ENCODE measurements around the gene INTS2. TPM values are rescaled to one million over a fixed set of nuclear protein-coding genes. Genes with fewer than 3 reads are reported as not detected.
A peak's percentile ranks its signal among the peaks of the same experiment; 100 is the strongest.

Gene INTS2
- total RNA-seq, 4 donors from 2014 or later, result 7.4 to 38.4 (median 15.9) TPM

GRCh38 chr17:61872099-61872498, 55.7 kb downstream of the INTS2 start:
- Histone ChIP-seq H3K4me3 (no peak overlapping the region), H3K27me3 (no peaks in the 10 kb centered on the region), H3K36me3 (no peaks in the 10 kb centered on the region), H3K27ac (no peak overlapping the region), H3K9me3 (no peaks in the 10 kb centered on the region), H3K4me1 (no peaks in the 10 kb centered on the region)
- intact Hi-C loops (cut with DNase I; ENCODE audit: low total_unique reads), result no loop called here
- TF ChIP-seq CTCF (IDR thresholded peaks at IDR 0.05), result no peak
- TF ChIP-seq POLR2A (IDR thresholded peaks at IDR 0.05), result no peak
- no peak for DNase-seq

GRCh38 chr17:61869138-61869537, 58.6 kb downstream of the INTS2 start:
- Histone ChIP-seq H3K4me3 (no peak overlapping the region), H3K4me1 (no peaks in the 10 kb centered on the region), H3K36me3 (no peaks in the 10 kb centered on the region), H3K9me3 (no peaks in the 10 kb centered on the region), H3K27me3 (no peaks in the 10 kb centered on the region), H3K27ac (no peak overlapping the region)
- intact Hi-C loops (cut with DNase I; ENCODE audit: low total_unique reads), result no loop called here
- no peak for DNase-seq
- TF ChIP-seq CTCF (IDR thresholded peaks at IDR 0.05), result no peak
- TF ChIP-seq POLR2A (IDR thresholded peaks at IDR 0.05), result no peak

- Histone ChIP-seq H3K36me3 (no peaks in the 10 kb centered on the region), H3K27ac (no peak overlapping the region), H3K4me1 (no peaks in the 10 kb centered on the region), H3K9me3 (no peaks in the 10 kb centered on the region), H3K4me3 (no peak overlapping the region), H3K27me3 (no peaks in the 10 kb centered on the region)
- DNase-seq, result no peak
- intact Hi-C loops (cut with DNase I; ENCODE audit: low total_unique reads), result no loop called here
- TF ChIP-seq CTCF (IDR thresholded peaks at IDR 0.05) (no peak), POLR2A (IDR thresholded peaks at IDR 0.05) (no peak)
These were observed 59.7 kb downstream of the INTS2 start for GRCh38 chr17:61868074-61868473.

- intact Hi-C loops (cut with DNase I; ENCODE audit: low total_unique reads), result no loop called here
- Histone ChIP-seq H3K27ac (no peak overlapping the region), H3K9me3 (no peaks in the 10 kb centered on the region), H3K27me3 (no peaks in the 10 kb centered on the region), H3K36me3 (no peaks in the 10 kb centered on the region), H3K4me3 (no peak overlapping the region), H3K4me1 (peaks cover 0 to 4% of the 10 kb centered on the region in 2 donors)
- DNase-seq, result no peak
- TF ChIP-seq POLR2A (IDR thresholded peaks at IDR 0.05) (no peak), CTCF (IDR thresholded peaks at IDR 0.05) (no peak)
These were observed 60.7 kb downstream of the INTS2 start for GRCh38 chr17:61867033-61867432.

- Histone ChIP-seq H3K4me3 (peak overlapping the region; percentile 53 to 64), H3K4me1 (peaks cover 0 to 4% of the 10 kb centered on the region in 2 donors), H3K36me3 (no peaks in the 10 kb centered on the region), H3K27ac (peak overlapping the region; percentile 80 to 81), H3K27me3 (no peaks in the 10 kb centered on the region), H3K9me3 (no peaks in the 10 kb centered on the region)
- DNase-seq, result no peak
- intact Hi-C loops (cut with DNase I; ENCODE audit: low total_unique reads), result no loop called here
- TF ChIP-seq CTCF (IDR thresholded peaks at IDR 0.05), result no peak
- no peak for TF ChIP-seq POLR2A (IDR thresholded peaks at IDR 0.05)
These were observed 64.0 kb downstream of the INTS2 start for GRCh38 chr17:61863801-61864126.
